ENCODE measurements around the gene CTDSP1.

The CTDSP1 gene

GRCh38 chr2:218399391-218400166 lies at the start of gene CTDSP1:
Gene CTDSP1 (plus strand): TSS chr2:218399868. CDS start chr2:218400091, 223 bp downstream.
- peak; percentile 74 to 87 for DNase-seq

DNA sequence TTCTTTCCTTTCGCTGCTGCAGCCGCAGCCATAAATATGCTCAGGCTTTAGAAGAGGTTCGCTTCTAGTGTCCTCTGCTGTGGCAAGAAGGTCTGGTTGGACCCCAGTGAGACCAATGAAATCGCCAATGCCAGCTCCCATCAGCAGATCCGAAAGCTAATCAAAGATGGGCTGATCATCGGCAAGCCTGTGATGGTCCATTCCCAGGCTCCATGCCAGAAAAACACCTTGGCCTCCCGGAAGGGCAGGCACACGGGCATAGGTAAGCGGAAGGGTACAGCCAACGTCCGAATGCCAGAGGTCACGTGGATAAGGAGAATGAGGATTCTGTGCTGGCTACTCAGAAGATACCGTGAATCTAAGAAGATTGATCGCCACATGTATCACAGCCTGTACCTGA lies 45.6 kb upstream of the CTDSP1 start:
- DNase-seq, result no peak

- no peak for DNase-seq
Observed at GRCh38 chr2:218354850-218355443, 44.7 kb upstream of the CTDSP1 start.

GRCh38 chr2:218357236-218358177 lies 42.2 kb upstream of the CTDSP1 start:
- DNase-seq, result no peak

DNA sequence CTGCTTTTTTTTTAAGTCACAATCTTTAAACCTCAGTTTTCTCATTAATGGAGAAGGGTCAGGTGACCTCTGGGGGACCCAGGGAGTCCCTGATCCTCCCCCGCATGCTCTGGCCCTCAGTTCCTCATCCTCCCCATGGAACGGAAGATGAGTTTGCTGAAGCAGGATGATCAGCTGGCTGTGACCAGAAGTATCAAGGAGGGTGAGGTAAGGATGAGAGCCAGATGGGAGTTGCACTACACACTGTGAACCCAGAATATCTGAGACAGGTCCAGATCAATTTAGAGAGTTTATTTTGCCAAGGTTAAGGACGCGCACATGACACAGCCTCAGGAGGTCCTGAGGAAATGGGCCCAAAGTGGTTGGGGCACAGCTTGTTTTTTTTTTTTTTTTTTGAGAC lies 39.2 kb upstream of the CTDSP1 start:
- peak in 1 of 2 donors; percentile 69 for DNase-seq

GRCh38 chr2:218362606-218363005 lies 37.1 kb upstream of the CTDSP1 start:
- no peak for DNase-seq

- DNase-seq, result no peak
Observed at GRCh38 chr2:218363736-218364135, 35.9 kb upstream of the CTDSP1 start.

DNA sequence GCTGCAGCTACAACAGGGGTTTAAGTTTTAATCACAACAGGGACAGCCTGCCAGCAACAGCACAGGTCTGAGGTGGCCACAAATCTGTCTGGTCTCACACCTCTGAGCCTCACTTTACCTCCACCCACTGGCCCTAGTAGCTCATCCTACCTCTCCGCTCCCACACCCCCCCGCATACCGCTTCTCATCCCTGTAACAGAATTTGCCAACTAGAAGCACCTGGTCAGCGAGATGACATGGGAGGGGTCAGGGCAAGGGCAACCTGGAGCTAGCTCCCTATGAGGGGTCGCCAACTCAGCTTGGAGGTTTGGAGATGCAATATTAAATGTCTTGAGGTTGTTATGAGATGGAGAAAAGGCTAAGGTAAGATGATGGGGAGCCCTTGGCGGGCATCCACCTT lies 35.5 kb upstream of the CTDSP1 start:
- DNase-seq, result no peak

GRCh38 chr2:218366621-218367414 lies 32.9 kb upstream of the CTDSP1 start:
- no peak for DNase-seq

DNA sequence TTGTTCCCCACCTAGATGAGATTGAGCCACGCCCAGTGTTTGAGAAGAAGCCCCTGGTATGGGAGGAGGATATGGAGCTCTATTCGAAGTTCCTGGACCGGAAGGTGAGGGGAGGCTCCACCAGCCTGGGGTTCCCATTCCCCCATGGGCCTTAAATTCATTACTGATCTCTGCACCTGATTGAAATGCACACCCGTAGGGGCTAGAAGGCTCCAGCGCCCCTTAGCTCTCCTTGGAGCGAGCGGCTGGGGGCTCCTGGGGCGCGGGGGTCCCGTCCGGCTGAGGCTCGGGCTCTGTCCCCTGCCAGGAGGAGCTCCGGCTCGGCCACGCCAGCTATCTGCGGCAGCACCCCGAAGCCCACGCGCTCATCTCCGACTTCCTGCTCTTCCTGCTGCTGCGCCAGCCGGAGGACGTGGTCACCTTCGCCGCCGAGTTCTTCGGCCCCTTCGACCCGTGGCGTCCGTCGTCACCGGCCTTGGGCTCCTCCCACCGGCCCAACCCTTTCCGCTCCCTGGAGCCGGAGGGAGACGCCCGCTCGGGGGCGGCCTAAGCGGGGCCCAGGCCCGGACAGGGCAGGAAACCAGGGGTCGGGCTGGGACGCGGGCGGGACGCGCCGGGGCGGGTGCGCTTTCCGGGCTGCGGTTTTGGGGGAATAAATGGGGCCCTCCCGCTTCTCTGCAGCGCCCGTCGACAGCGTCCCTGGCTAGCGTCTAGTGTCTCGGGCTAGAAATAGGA lies 32.1 kb upstream of the CTDSP1 start:
- peak; percentile 65 to 80 for DNase-seq

GRCh38 chr2:218368150-218368528 lies 31.5 kb upstream of the CTDSP1 start:
- no peak for DNase-seq

- no peak for DNase-seq
Observed at GRCh38 chr2:218368621-218369153, 31.0 kb upstream of the CTDSP1 start.

DNA sequence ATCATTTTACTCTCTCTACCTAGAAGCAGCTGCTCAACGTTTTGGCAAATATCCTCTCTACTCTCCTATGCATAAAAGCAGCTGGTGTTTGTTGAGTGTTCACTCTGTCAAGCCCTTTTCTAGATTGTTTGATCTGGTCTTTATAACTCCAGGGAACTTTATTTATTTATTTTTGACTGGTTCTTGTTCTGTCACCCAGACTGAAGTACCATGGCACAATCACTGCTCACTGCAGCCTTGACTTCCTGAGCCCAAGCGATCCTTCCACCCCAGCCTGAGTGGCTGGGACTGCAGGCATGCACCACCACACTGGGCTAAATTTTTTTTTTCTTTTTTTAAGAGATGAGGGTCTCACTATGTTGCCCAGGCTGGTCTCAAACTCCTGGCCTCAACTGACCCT lies 30.3 kb upstream of the CTDSP1 start:
- no peak for DNase-seq

DNA sequence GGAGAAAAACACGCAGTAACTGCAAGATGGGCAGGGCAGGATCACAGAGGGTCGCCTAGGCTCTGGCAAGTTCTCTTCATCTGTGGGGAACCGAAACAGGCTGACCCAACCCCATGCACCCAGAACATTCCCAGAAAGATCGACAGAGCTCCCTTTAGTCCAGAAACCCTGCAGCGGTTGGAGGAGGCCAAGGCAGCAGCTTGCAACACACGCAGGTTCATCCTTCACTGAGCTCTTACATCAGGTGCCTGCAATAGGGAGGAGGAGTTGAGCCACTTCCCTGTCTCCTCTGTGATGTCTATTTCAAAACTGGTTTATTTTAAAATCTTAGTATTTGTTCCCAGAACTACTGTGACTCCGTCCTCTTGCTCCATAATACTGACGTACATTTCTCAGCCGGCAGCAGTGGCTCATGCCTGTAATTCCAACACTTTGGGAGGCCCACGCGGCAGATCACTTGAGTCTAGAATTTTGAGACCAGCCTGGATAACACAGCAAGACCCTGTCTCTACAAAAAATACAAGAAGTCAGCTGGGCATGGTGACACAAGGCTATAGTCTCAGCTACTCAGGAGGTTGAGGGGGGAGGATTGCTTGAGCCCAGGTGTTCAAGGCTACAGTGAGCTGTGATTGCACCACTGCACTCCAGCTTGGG lies 29.1 kb upstream of the CTDSP1 start:
- peak in 1 of 2 donors; percentile 54 for DNase-seq

GRCh38 chr2:218371983-218372350 lies 27.7 kb upstream of the CTDSP1 start:
- no peak for DNase-seq

- DNase-seq, result no peak
Observed at GRCh38 chr2:218374795-218375194, 24.9 kb upstream of the CTDSP1 start.

GRCh38 chr2:218375212-218375611 lies 24.5 kb upstream of the CTDSP1 start:
- no peak for DNase-seq

DNA sequence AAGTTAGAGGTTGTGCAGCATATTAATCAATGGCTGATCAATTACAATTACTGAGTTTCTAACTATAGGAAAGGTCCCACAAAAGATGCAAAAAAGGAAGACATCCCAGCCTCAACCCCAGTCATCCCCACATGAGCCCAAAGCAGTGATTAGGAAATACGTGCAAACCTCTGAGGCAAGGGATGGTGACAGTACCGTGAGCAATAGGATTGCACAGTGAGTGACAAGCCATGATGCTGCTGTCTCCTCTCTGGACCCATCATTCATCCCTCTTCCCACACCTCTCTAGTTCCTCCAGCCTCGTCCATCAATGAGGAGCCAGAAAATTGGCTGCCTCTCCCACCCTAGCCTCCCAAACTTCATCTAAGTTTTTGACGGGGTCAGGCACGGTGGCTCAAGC lies 21.6 kb upstream of the CTDSP1 start:
- no peak for DNase-seq

- DNase-seq, result peak in 1 of 2 donors; percentile 47
Observed at GRCh38 chr2:218381916-218382366, 17.7 kb upstream of the CTDSP1 start, which contains the start of gene SLC11A1. Gene SLC11A1 (plus strand): TSS chr2:218382273. CDS start chr2:218382369, 96 bp downstream.

- DNase-seq, result no peak
Observed at GRCh38 chr2:218382785-218383184, 16.9 kb upstream of the CTDSP1 start.
